ENCODE data around the gene HBG1.

GRCh38 chr11:5232821-5233220, 16.8 kb downstream of the HBG1 start:
- TF ChIP-seq ATF3 (IDR thresholded peaks at IDR 0.05; ENCODE audit: borderline replicate concordance, extremely low read depth, low read depth, low read length) (no peak), MXI1 (IDR thresholded peaks at IDR 0.05; ENCODE audit: low read depth, low read length) (no peak)

All from GM12878 (cell line).